HUES48 (cell line): ENCODE measurements around the gene ERCC2.
"Not testable (repeated sequence)": the region's sequence is repeated elsewhere in the genome, so short reads cannot be mapped to it uniquely, and the experiment has no call there.

ENCODE experiments used
- H3K27ac ChIP-seq: one replicate; pipeline ENCODE4 v1.7.0; 2013; ENCODE audit warnings: low read depth, low read length, inconsistent platforms
- H3K27me3 ChIP-seq: 2 replicates; pipeline ENCODE4 v1.6.1; 2013; ENCODE audit warnings: mild to moderate bottlenecking, low read length; ENCODE audit not compliant: control insufficient read depth, insufficient read depth
- H3K36me3 ChIP-seq: 2 replicates; pipeline ENCODE4 v1.6.1; 2013; ENCODE audit warnings: low read length; ENCODE audit not compliant: control insufficient read depth, insufficient read depth
- H3K4me1 ChIP-seq: 2 replicates; pipeline ENCODE4 v1.6.1; 2013; ENCODE audit warnings: mild to moderate bottlenecking, low read length; ENCODE audit not compliant: control insufficient read depth, insufficient read depth
- H3K4me3 ChIP-seq: 2 replicates; pipeline ENCODE4 v1.5.1; 2013; ENCODE audit warnings: mild to moderate bottlenecking, low read depth, low read length
- H3K9ac ChIP-seq: 2 replicates; pipeline ENCODE4 v1.6.1; 2013; ENCODE audit warnings: mild to moderate bottlenecking, low read depth, low read length, moderate library complexity
- H3K9me3 ChIP-seq: 2 replicates; pipeline ENCODE4 v1.6.1; 2013; ENCODE audit warnings: low read length; ENCODE audit not compliant: control insufficient read depth, insufficient read depth

The ERCC2 gene

DNA sequence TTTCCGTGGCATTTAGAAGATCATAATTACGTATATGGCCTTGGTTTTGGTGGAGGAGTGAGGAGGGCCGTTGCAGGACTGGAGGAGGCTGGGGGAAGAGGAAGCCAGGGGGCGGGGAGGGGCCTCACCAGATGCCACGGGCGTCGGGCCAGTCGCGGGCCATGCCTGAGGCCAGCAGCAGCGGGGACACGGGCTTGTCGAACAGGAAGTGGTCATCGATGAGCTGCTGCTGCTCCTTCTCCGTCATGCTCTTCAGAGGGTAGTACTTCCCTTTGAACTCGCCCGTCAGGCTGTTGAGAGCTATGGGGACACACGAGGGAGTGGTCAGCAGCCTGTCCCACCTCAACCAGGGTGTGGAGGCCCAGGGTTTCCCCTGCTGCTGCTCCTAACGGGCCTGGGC lies 58.8 kb downstream of the ERCC2 start:
- no peaks in the 10 kb centered on the region for H3K4me1 ChIP-seq
- H3K9me3 ChIP-seq, result no peaks in the 10 kb centered on the region
- H3K27ac ChIP-seq, result no peak overlapping the region
- peaks cover 20% of the 10 kb centered on the region for H3K27me3 ChIP-seq
- H3K36me3 ChIP-seq, result no peaks in the 10 kb centered on the region
- no peak overlapping the region for H3K9ac ChIP-seq
- no peak overlapping the region for H3K4me3 ChIP-seq

GRCh38 chr19:45309322-45309721 lies 61.1 kb downstream of the ERCC2 start:
- not testable (repeated sequence) for H3K4me1 ChIP-seq, H3K4me3 ChIP-seq, H3K9me3 ChIP-seq, H3K27ac ChIP-seq, H3K36me3 ChIP-seq, H3K9ac ChIP-seq
- peaks cover 27% of the 10 kb centered on the region for H3K27me3 ChIP-seq

GRCh38 chr19:45307361-45307760 lies 63.0 kb downstream of the ERCC2 start:
- H3K27me3 ChIP-seq, result peaks cover 18% of the 10 kb centered on the region
- no peak overlapping the region for H3K27ac ChIP-seq
- H3K4me1 ChIP-seq, result no peaks in the 10 kb centered on the region
- H3K36me3 ChIP-seq, result no peaks in the 10 kb centered on the region
- no peaks in the 10 kb centered on the region for H3K9me3 ChIP-seq
- H3K4me3 ChIP-seq, result no peak overlapping the region
- H3K9ac ChIP-seq, result no peak overlapping the region

- no peaks in the 10 kb centered on the region for H3K9me3 ChIP-seq
- no peaks in the 10 kb centered on the region for H3K36me3 ChIP-seq
- peaks cover 18% of the 10 kb centered on the region for H3K27me3 ChIP-seq
- H3K4me1 ChIP-seq, result no peaks in the 10 kb centered on the region
- no peak overlapping the region for H3K9ac ChIP-seq
- no peak overlapping the region for H3K27ac ChIP-seq
- no peak overlapping the region for H3K4me3 ChIP-seq
Observed at GRCh38 chr19:45306518-45307027, 63.8 kb downstream of the ERCC2 start.

- H3K4me3 ChIP-seq, result no peak overlapping the region
- no peak overlapping the region for H3K9ac ChIP-seq
- H3K4me1 ChIP-seq, result no peaks in the 10 kb centered on the region
- no peak overlapping the region for H3K27ac ChIP-seq
- H3K36me3 ChIP-seq, result no peaks in the 10 kb centered on the region
- H3K27me3 ChIP-seq, result peaks cover 18% of the 10 kb centered on the region
- H3K9me3 ChIP-seq, result no peaks in the 10 kb centered on the region
Observed at GRCh38 chr19:45306040-45306439, 64.3 kb downstream of the ERCC2 start.

DNA sequence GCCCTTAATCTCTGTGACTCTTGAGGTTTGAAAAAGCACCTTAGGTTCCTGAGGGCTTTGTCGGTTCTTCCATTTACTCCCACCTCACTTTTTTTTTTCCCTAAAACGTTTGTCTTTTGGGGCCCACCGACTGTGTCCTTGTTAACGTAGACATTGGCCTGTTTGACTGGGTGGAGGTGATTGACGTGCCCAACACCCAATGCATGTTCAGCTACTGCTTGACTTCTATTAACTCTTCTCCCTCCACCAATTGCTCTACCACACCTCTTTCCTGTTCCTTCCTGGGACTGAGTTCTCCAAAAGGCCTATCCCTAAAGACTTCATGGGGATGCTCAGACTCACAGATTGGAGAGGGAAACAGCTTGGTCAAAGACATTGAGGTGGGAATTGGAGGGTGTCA lies 65.0 kb downstream of the ERCC2 start:
- no peak overlapping the region for H3K4me3 ChIP-seq
- H3K27me3 ChIP-seq, result peaks cover 18% of the 10 kb centered on the region
- no peak overlapping the region for H3K9ac ChIP-seq
- no peak overlapping the region for H3K27ac ChIP-seq
- no peaks in the 10 kb centered on the region for H3K9me3 ChIP-seq
- H3K4me1 ChIP-seq, result no peaks in the 10 kb centered on the region
- H3K36me3 ChIP-seq, result no peaks in the 10 kb centered on the region

DNA sequence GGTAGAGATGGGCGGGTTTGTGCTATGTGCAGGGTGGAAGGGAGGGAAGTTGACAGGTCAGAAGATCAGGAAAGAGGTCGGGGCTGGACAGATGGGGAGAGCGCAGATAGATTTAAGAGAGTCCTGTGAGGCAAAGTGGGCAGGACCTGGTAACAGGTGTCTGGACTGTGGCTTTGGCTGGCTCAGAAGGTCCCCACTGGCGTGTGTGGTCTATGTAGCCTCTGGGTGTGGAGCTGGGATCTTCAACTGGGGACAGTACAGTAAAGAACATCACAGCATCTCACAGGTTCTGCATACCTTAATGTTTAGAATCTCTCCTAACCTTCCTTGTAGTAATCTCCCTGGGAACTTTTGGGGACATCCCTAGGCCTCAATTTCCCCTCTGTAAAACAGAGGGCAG lies 65.4 kb downstream of the ERCC2 start:
- no peaks in the 10 kb centered on the region for H3K36me3 ChIP-seq
- H3K9me3 ChIP-seq, result no peaks in the 10 kb centered on the region
- no peaks in the 10 kb centered on the region for H3K4me1 ChIP-seq
- no peak overlapping the region for H3K27ac ChIP-seq
- peaks cover 18% of the 10 kb centered on the region for H3K27me3 ChIP-seq
- no peak overlapping the region for H3K9ac ChIP-seq
- H3K4me3 ChIP-seq, result no peak overlapping the region

DNA sequence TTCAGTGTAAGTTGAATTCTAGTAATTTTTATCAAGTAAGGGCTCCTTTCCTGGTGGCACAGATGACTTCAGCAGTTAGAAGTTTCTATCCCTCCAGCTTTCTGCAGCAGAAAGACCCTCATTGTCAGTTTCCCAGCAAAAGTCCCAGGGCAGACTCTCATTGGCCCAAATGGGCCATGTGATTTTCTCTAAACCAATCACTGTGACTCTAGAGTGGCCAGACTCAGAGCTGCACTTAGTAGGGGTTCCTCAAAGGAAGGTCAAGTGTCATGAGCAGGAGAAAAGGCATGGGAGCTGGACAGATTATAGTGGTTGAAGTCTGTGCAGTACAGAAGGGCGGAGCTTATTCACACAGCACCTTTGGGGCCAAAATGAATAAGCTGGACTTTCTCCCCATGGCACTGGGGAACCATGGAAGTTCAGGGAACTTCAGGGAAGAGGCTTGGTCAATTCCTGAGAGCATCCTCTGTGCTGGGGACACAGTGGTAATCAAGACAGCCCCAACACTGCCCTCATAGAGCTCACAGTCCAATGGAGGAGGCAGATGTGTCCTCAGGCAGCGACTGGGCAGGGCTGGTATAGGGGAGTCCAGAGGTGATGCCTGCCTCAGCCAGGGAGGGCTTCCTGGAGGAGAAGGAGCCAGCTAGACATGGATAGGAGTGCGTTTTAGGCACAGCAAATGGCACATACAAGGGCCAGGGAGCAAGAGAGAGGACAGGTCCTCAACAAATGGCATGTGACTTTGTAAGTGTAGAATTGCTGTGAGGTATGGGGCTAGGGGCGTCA lies 66.0 kb downstream of the ERCC2 start:
- Histone ChIP-seq H3K27ac (no peak overlapping the region), H3K4me3 (no peak overlapping the region), H3K9ac (no peak overlapping the region), H3K36me3 (0 out of 2 replicates have a peak, but pooled peaks cover 2% of the 10 kb centered on the region), H3K4me1 (no peaks in the 10 kb centered on the region), H3K27me3 (peaks cover 18% of the 10 kb centered on the region), H3K9me3 (no peaks in the 10 kb centered on the region)

DNA sequence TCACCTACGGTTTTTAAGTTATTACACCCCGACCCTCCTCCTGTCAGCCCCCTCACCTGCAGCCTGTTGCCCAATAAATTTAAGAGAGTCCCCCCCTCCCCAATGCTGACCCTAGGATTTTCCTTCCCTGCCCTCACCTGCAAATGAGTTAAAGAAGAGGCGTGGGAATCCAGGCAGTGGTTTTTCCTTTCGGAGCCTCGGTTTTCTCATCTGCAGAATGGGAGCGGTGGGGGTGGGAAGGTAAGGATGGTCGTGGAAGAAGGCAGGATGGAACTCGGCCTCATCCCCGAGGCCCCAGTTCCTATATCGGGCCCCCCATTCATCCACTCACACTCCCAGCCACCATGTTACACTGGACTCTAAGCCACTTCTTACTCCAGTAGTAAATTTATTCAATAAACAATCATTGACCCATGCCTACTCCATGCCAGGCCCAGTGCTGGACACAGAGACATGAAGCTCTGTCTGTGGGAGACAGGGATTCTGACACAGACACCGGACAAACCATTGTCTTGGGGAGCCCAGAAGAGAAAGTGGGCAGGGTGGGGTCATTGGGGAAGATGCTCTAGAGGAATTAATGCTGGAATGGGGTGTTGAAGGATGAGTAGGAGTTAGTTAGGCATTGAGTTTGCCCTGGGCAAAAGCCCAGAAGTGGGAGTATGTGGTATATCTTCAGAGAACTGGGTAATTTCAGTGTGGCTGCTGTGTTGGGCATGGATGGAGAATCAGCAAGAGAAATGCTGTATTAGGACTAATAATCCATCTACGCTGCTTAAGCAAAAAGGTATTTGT lies 66.9 kb downstream of the ERCC2 start:
- Histone ChIP-seq H3K27ac (no peak overlapping the region), H3K9ac (no peak overlapping the region), H3K9me3 (no peaks in the 10 kb centered on the region), H3K36me3 (0 out of 2 replicates have a peak, but pooled peaks cover 3% of the 10 kb centered on the region), H3K27me3 (peaks cover 18% of the 10 kb centered on the region), H3K4me3 (no peak overlapping the region), H3K4me1 (no peaks in the 10 kb centered on the region)

DNA sequence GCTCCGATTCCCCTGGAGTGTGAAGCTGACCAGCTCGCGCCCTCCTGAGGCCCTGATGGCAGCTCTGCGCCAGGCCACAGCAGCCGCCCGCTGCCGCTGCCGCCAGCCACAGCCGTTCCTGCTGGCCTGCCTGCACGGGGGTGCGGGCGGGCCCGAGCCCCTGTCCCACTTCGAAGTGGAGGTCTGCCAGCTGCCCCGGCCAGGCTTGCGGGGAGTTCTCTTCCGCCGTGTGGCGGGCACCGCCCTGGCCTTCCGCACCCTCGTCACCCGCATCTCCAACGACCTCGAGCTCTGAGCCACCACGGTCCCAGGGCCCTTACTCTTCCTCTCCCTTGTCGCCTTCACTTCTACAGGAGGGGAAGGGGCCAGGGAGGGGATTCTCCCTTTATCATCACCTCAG lies 68.0 kb downstream of the ERCC2 start:
- peaks cover 18% of the 10 kb centered on the region for H3K27me3 ChIP-seq
- H3K36me3 ChIP-seq, result 0 out of 2 replicates have a peak, but pooled peaks cover 3% of the 10 kb centered on the region
- no peak overlapping the region for H3K4me3 ChIP-seq
- no peak overlapping the region for H3K27ac ChIP-seq
- H3K4me1 ChIP-seq, result no peaks in the 10 kb centered on the region
- H3K9ac ChIP-seq, result no peak overlapping the region
- no peaks in the 10 kb centered on the region for H3K9me3 ChIP-seq
